Mucosa of descending colon (tissue), 3 donors: ENCODE data around the gene SLC5A10. TPM values are rescaled to one million over a fixed set of nuclear protein-coding genes. Genes with fewer than 3 reads are reported as not detected.
A peak's percentile ranks its signal among the peaks of the same experiment; 100 is the strongest.

ENCODE experiments used
- ATAC-seq: fragments of 200-7000 bp; cut with Tn5 transposase; one replicate; pipeline ENCODE4 v1.9.1; 2020; ENCODE audit warnings: mild to moderate bottlenecking, moderate library complexity
- DNase-seq, 3 donors: peaks; one replicate each; pipeline ENCODE4 v3.0.0-alpha.2; 2020
- H3K36me3 ChIP-seq: fragments of 200-600 bp; one replicate; pipeline ENCODE4 v1.8.0; 2021; ENCODE audit warnings: low read depth, mild to moderate bottlenecking
- H3K4me1 ChIP-seq: fragments of 200-600 bp; one replicate; pipeline ENCODE4 v1.8.0; 2021; ENCODE audit warnings: low read depth, mild to moderate bottlenecking
- H3K4me3 ChIP-seq: fragments of 200-600 bp; one replicate; pipeline ENCODE4 v1.8.0; 2021; ENCODE audit warnings: mild to moderate bottlenecking
- H3K9me3 ChIP-seq: fragments of 200-600 bp; one replicate; pipeline ENCODE4 v1.8.0; 2021; ENCODE audit warnings: mild to moderate bottlenecking
- intact Hi-C, 2 donors: fragments of 100-400 bp; cut with DNase I in 1 of 2; cut with micrococcal nuclease in 1 of 2; formaldehyde crosslinking; loops; one replicate each; pipeline versions ENCODE4 v1.11.0 to v1.11.1; 2022; cut with DNase I, micrococcal nuclease
- total RNA-seq, 3 donors: library from RNA; stranded (reverse); fragmentation: NEBNext Ultra II Directional in 2 of 3; extraction: Animal tissue kit (Norgen Biotek cat#: 25700) in 2 of 3; gene quantifications; one replicate each; pipeline versions ENCODE4 v1.2.1 to v1.2.4, GENCODE V29; 2021 to 2023
- TF ChIP-seq, protein P1 (sequence below): fragments of 200-600 bp; IDR thresholded peaks from one replicate; pipeline ENCODE4 v1.8.0; 2022; ENCODE audit warnings: antibody characterized with exemption, mild to moderate bottlenecking
- donor health status: DM: no; HTN: no; CAD: no; lungs with moderate emphysema.
- donor health status: DM: no; HTN: no; CAD: no.
- donor health status: DM: no; HTN: yes; CAD: no.

SLC5A10 gene
- total RNA-seq, 3 donors from 2014 or later = 0.12 TPM; not detected in 2

DNA sequence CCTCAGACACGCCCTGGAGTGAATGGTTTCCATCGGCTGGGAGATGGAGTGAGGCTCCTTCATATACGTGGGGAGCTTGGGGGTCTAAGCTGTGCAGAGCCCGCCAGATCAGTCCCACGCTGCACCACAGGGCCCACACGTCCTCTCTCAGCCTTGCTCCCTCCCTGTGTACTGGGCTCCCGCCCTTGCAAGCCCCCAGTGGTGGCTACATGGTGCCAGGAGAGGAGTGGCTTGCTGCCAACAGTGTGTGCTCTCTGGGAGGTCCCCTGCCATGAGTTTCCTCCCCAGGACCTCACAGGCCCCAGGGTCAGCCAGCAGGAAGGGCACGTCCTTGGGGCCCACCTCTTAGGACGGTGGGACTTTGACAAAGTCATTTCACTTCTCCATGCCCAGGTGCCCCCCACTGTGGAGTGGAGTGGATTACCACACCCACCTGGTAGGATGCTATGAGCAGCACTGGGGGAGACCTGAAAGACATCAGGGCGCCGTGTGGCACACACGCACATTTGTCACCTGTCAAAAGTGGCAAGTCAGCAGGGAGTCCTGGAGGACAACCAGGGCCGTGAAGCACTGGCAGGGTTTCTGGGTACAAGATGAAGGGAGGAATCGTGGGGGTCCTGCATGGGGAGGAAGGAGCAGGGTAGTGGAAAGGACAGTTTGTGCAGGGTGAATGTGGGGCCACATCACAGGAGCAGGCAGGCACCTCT lies 13.7 kb downstream of the SLC5A10 start:
- DNase-seq (no peak), ATAC-seq (no peak)
- Histone ChIP-seq H3K9me3 (no peaks in the 10 kb centered on the region), H3K4me1 (peaks cover 32% of the 10 kb centered on the region), H3K36me3 (no peaks in the 10 kb centered on the region), H3K4me3 (no peak overlapping the region)
- TF ChIP-seq, protein P1, sequence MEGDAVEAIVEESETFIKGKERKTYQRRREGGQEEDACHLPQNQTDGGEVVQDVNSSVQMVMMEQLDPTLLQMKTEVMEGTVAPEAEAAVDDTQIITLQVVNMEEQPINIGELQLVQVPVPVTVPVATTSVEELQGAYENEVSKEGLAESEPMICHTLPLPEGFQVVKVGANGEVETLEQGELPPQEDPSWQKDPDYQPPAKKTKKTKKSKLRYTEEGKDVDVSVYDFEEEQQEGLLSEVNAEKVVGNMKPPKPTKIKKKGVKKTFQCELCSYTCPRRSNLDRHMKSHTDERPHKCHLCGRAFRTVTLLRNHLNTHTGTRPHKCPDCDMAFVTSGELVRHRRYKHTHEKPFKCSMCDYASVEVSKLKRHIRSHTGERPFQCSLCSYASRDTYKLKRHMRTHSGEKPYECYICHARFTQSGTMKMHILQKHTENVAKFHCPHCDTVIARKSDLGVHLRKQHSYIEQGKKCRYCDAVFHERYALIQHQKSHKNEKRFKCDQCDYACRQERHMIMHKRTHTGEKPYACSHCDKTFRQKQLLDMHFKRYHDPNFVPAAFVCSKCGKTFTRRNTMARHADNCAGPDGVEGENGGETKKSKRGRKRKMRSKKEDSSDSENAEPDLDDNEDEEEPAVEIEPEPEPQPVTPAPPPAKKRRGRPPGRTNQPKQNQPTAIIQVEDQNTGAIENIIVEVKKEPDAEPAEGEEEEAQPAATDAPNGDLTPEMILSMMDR = no peak
- intact Hi-C loops = no loop called here

DNA sequence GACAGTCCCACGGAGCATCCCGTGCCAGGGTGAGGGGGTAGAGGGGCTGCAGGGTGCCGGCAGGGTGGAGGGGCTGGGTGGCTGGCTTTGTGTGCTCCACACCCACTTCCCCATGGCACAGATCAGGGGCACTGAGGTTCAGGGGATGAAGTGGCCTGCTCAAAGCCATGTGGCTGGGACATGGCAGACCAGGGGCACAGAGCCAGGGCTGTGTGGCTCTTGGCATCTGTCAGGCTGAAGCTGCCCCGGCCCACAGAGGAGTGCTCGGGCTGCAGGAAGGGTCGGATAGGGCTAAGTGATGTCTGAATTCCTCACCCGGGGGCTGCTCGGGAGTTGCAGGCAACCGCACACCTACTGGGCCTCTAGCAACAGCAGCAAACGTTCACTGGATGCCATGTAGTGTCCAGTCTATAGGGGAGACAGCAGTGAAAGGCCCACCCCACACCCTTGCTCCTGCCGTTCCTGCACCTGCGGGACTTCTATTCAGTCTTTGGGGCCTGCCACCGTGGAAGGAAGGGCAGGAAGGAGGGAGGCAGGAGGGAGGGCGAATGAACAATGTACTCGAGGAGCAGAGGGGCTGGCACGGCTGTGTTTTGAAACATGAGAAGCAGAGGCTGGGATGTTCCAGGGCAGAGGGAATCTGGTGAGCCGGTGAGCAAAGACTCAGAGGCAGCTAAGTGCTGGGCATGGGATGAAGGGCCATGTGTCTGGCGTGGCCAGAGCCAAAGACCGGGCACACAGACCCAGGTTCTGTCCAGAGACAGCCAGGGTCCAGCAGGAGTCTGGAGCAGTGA lies 15.1 kb downstream of the SLC5A10 start:
- Histone ChIP-seq H3K4me1 (peaks cover 34% of the 10 kb centered on the region), H3K4me3 (no peak overlapping the region), H3K36me3 (no peaks in the 10 kb centered on the region), H3K9me3 (no peaks in the 10 kb centered on the region)
- intact Hi-C loops = no loop called here
- ATAC-seq (no peak), DNase-seq (peak in 2 of 3 donors; percentile 10 to 33)
- TF ChIP-seq, protein P1 = no peak

DNA sequence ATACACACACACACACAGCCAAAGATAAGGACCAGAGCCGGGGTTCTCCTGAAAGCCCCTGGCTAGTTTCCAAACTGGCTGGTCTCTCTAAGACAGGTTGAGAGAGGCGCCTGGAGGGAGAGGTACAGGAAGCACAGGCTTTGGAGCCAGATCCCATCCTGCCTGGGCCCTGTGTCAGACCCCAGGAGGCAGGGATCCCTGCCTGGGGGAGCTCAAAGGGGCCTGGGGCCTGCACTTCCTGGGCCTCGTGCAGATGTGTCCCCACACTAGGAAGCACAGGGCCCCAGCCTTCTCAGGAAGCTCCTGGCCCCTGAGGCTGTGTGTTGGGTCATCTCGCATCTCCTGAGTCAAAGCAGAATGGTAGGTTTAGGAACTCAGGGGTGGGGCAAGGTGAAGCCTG lies 16.0 kb downstream of the SLC5A10 start:
- intact Hi-C loops = no loop called here
- DNase-seq = peak; percentile 47 to 54 (median 52)
- Histone ChIP-seq H3K4me1 (peaks cover 34% of the 10 kb centered on the region), H3K4me3 (no peak overlapping the region), H3K36me3 (no peaks in the 10 kb centered on the region), H3K9me3 (no peaks in the 10 kb centered on the region)
- TF ChIP-seq, protein P1 = no peak
- ATAC-seq = peak; percentile 7

DNA sequence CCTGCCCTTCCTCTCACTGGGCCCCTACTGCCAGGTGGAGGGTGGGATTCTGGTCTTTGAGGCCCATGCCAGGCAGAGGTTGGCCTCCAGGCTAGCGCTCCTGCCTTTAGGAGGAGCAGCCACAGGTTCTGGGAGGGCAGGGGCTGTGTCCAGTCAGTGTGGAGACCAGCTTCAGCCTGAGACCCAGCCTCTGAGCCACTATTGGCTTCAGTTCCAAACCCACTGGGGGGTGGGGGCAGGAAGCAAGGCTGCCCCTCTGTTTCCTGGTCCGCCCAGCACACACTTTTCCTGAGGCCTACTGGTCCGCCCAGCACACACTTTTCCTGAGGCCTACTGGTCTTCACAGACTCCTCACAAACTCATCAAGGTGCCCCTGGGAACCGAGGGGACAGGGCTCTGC lies 16.4 kb downstream of the SLC5A10 start:
- peaks cover 34% of the 10 kb centered on the region for H3K4me1 ChIP-seq
- intact Hi-C loops = no loop called here
- TF ChIP-seq, protein P1 = no peak
- H3K36me3 ChIP-seq = no peaks in the 10 kb centered on the region
- H3K4me3 ChIP-seq = no peak overlapping the region
- DNase-seq (peak; percentile 28 to 48 (median 42)), ATAC-seq (no peak)
- H3K9me3 ChIP-seq = no peaks in the 10 kb centered on the region

DNA sequence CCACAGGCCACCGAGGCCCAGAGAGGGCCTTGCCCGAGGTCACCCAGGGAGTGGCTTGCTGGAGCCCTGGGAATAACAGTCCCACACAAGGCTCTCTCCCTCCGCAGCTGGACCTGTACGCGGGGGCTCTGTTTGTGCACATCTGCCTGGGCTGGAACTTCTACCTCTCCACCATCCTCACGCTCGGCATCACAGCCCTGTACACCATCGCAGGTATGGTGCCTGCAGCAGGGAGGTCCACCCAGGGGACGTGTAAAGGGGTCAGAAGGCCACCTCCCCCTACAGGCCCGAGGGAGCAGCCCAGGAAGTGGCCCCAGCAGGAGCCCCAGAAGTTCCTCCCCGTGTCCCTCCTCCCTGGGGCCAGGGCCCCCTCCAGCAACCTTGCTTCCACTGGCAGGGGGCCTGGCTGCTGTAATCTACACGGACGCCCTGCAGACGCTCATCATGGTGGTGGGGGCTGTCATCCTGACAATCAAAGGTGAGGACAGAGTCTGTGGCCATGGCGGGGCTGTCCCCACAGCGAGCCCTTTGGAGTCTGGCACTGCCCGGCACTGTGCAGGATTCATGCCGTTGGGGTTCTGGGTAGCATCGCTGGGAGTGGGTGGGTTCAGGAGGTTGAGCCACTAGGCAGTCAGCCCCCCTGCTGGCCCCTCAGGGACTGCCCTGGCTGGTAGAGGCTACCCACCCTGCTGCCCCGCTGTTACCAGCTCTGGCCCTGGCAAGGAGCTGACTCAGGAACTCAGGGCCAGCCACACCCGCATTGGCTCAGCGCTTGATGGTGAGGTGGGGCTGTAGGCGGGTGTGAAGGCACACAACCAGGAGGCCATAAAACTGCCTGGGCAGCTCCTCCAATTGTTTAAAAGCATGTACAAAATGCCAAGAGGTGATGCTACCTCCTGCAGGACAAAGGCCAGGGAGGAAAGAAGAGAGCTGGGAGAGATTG lies 17.3 kb downstream of the SLC5A10 start:
- intact Hi-C loops = no loop called here
- TF ChIP-seq, protein P1 = no peak
- Histone ChIP-seq H3K9me3 (no peaks in the 10 kb centered on the region), H3K4me1 (peaks cover 33% of the 10 kb centered on the region), H3K4me3 (no peak overlapping the region), H3K36me3 (no peaks in the 10 kb centered on the region)
- ATAC-seq = peak; percentile 92
- DNase-seq = peak; percentile 90 to 92 (median 91)
